Small intestine (tissue), 7 donors: ENCODE measurements around the gene MUSTN1. TPM values are rescaled to one million over a fixed set of nuclear protein-coding genes. Genes with fewer than 3 reads are reported as not detected.

Experiments used
- DNase-seq, 2 donors: peaks; one replicate each; pipeline versions ENCODE4 v3.0.0 to v3.0.0-alpha.2; 2013
- FAIRE-seq: peaks from 2 replicates; lab custom pipeline; 2012; peaks lifted over from hg19 to GRCh38; lab: Jason Lieb, UNC
- H3K27ac ChIP-seq, 3 donors: one replicate each; pipeline ENCODE4 v1.5.1; 2013; ENCODE audit warnings: low read length in 2 of 3, mild to moderate bottlenecking in 2 of 3, control low read depth in 1 of 3, inconsistent platforms in 1 of 3, low read depth in 1 of 3, moderate library complexity in 1 of 3
- H3K27me3 ChIP-seq, 3 donors: one replicate each; pipeline ENCODE4 v1.6.1; 2013; ENCODE audit warnings: low read length in 3 of 3, inconsistent platforms in 1 of 3; ENCODE audit not compliant: control insufficient read depth in 3 of 3, insufficient read depth in 3 of 3
- H3K36me3 ChIP-seq, 3 donors: one replicate each; pipeline ENCODE4 v1.6.1; 2013; ENCODE audit warnings: low read length in 3 of 3, inconsistent platforms in 1 of 3, low read depth in 1 of 3, mild to moderate bottlenecking in 1 of 3, moderate library complexity in 1 of 3; ENCODE audit not compliant: control insufficient read depth in 3 of 3, insufficient read depth in 2 of 3
- H3K4me1 ChIP-seq, 3 donors: one replicate each; pipeline ENCODE4 v1.6.1; 2013; ENCODE audit warnings: low read length in 2 of 3, inconsistent platforms in 1 of 3, low read depth in 1 of 3, mild to moderate bottlenecking in 1 of 3, moderate library complexity in 1 of 3; ENCODE audit not compliant: control insufficient read depth in 3 of 3, insufficient read depth in 2 of 3
- H3K4me3 ChIP-seq, 3 donors: one replicate each; pipeline ENCODE4 v1.5.1; 2013; ENCODE audit warnings: low read length in 3 of 3, control low read depth in 1 of 3, inconsistent platforms in 1 of 3, low read depth in 1 of 3, mild to moderate bottlenecking in 1 of 3, moderate library complexity in 1 of 3
- H3K9me3 ChIP-seq, 2 donors: one replicate each; pipeline ENCODE4 v1.6.1; 2013; ENCODE audit warnings: low read depth in 1 of 2, low read length in 1 of 2; ENCODE audit not compliant: control insufficient read depth in 2 of 2, insufficient read depth in 1 of 2
- WGBS, 3 donors: extraction: QIAGEN DNeasy Blood & Tissue Kit; methylation state at CpG; one replicate each; pipeline ENCODE4 v1.1.7; 2013; 5-methylcytosine and 5-hydroxymethylcytosine counted together
- polyA plus RNA-seq, 4 donors: library from polyadenylated mRNA; stranded (reverse) in 3 of 4; unstranded in 1 of 4; fragments of 200-250 nt in 3 of 4; fragments of 120-200 nt in 1 of 4; gene quantifications; one replicate each; pipeline versions ENCODE4 v1.2.1 to v1.2.3, GENCODE V29; 2013
- donor health status: healthy with polysubstance abuse.
- donor health status: control.
- donor health status: control.
- donor health status: Bipolar disorder and iron deficiency.
- donor health status: healthy.

MUSTN1 gene
- polyA plus RNA-seq, 4 donors: 3.4 to 32.3 (median 7.4) TPM

- no peak for FAIRE-seq
- no peaks in the 10 kb centered on the region for H3K4me1 ChIP-seq
- WGBS, 3 donors: 82 to 91% (median 90%) methylated on average over 6 of the region's 6 CpGs
- no peak overlapping the region for H3K4me3 ChIP-seq
- H3K27me3 ChIP-seq: no peaks in the 10 kb centered on the region
- H3K27ac ChIP-seq: no peak overlapping the region
- peaks cover 0 to 5% (median 0%) of the 10 kb centered on the region in 3 donors for H3K36me3 ChIP-seq
- H3K9me3 ChIP-seq: no peaks in the 10 kb centered on the region
- DNase-seq: no peak
Observed at GRCh38 chr3:52816199-52816598, 18.6 kb downstream of the MUSTN1 start.

- Histone ChIP-seq H3K27ac (no peak overlapping the region), H3K27me3 (no peaks in the 10 kb centered on the region), H3K36me3 (no peaks in the 10 kb centered on the region), H3K9me3 (no peaks in the 10 kb centered on the region), H3K4me1 (no peaks in the 10 kb centered on the region), H3K4me3 (no peak overlapping the region)
- DNase-seq (no peak), FAIRE-seq (no peak)
- WGBS, 3 donors: 83 to 92% (median 85%) methylated on average over 8 of the region's 8 CpGs
Observed at GRCh38 chr3:52813810-52814209, 21.0 kb downstream of the MUSTN1 start.

GRCh38 chr3:52811452-52812011 is 23.3 kb downstream of the MUSTN1 start:
- H3K27ac ChIP-seq: no peak overlapping the region
- peaks cover 0 to 3% (median 0%) of the 10 kb centered on the region in 3 donors for H3K27me3 ChIP-seq
- H3K36me3 ChIP-seq: no peaks in the 10 kb centered on the region
- H3K4me1 ChIP-seq: no peaks in the 10 kb centered on the region
- WGBS, 3 donors: 40 to 71% (median 46%) methylated on average over 7 of the region's 7 CpGs
- H3K9me3 ChIP-seq: no peaks in the 10 kb centered on the region
- H3K4me3 ChIP-seq: no peak overlapping the region
- FAIRE-seq: no peak
- no peak for DNase-seq

GRCh38 chr3:52810923-52811322 is 23.9 kb downstream of the MUSTN1 start:
- no peak overlapping the region for H3K4me3 ChIP-seq
- H3K27me3 ChIP-seq: peaks cover 0 to 3% (median 0%) of the 10 kb centered on the region in 3 donors
- H3K27ac ChIP-seq: no peak overlapping the region
- no peak for DNase-seq
- FAIRE-seq: no peak
- 91% methylated on average over 11 of the region's 11 CpGs for WGBS, 3 donors
- no peaks in the 10 kb centered on the region for H3K9me3 ChIP-seq
- H3K36me3 ChIP-seq: no peaks in the 10 kb centered on the region
- H3K4me1 ChIP-seq: no peaks in the 10 kb centered on the region

GRCh38 chr3:52809662-52810377 is 25.0 kb downstream of the MUSTN1 start:
- DNase-seq (no peak), FAIRE-seq (no peak)
- Histone ChIP-seq H3K4me1 (no peaks in the 10 kb centered on the region), H3K27ac (no peak overlapping the region), H3K27me3 (peaks cover 0 to 3% (median 0%) of the 10 kb centered on the region in 3 donors), H3K36me3 (no peaks in the 10 kb centered on the region), H3K9me3 (no peaks in the 10 kb centered on the region), H3K4me3 (no peak overlapping the region)
- WGBS, 3 donors: 59 to 84% (median 77%) methylated on average over 7 of the region's 7 CpGs

- FAIRE-seq (no peak), DNase-seq (no peak)
- Histone ChIP-seq H3K4me1 (no peaks in the 10 kb centered on the region), H3K27me3 (peaks cover 0 to 3% (median 0%) of the 10 kb centered on the region in 3 donors), H3K27ac (no peak overlapping the region), H3K36me3 (no peaks in the 10 kb centered on the region), H3K9me3 (no peaks in the 10 kb centered on the region), H3K4me3 (no peak overlapping the region)
- WGBS, 3 donors: 74 to 84% (median 80%) methylated on average over 2 of the region's 2 CpGs
Observed at GRCh38 chr3:52809149-52809548, 25.7 kb downstream of the MUSTN1 start.

GRCh38 chr3:52805270-52806039 is 29.4 kb downstream of the MUSTN1 start:
- Histone ChIP-seq H3K27me3 (peaks cover 0 to 3% (median 0%) of the 10 kb centered on the region in 3 donors), H3K36me3 (no peaks in the 10 kb centered on the region), H3K9me3 (no peaks in the 10 kb centered on the region), H3K4me1 (no peaks in the 10 kb centered on the region), H3K4me3 (no peak overlapping the region), H3K27ac (no peak overlapping the region)
- 77 to 82% (median 81%) methylated on average over 17 to 19 of the region's 19 CpGs for WGBS, 3 donors
- DNase-seq: no peak
- FAIRE-seq: no peak

- Histone ChIP-seq H3K4me1 (no peaks in the 10 kb centered on the region), H3K9me3 (no peaks in the 10 kb centered on the region), H3K36me3 (no peaks in the 10 kb centered on the region), H3K4me3 (no peak overlapping the region), H3K27ac (no peak overlapping the region), H3K27me3 (no peaks in the 10 kb centered on the region)
- FAIRE-seq: no peak
- WGBS, 3 donors: 69 to 79% (median 75%) methylated on average over 5 of the region's 5 CpGs
- no peak for DNase-seq
Observed at GRCh38 chr3:52801839-52802238, 33.0 kb downstream of the MUSTN1 start.
